GM23338 (cell line): ENCODE data around the gene RAB11B. TPM values are rescaled to one million over a fixed set of nuclear protein-coding genes. Genes with fewer than 3 reads are reported as not detected.

Experiments
- ATAC-seq: fragments of 200-7000 bp; cut with Tn5 transposase; 3 replicates; pipeline ENCODE4 v1.9.1; 2020
- DNase-seq: peaks from one replicate; pipeline ENCODE4 v3.0.0-alpha.2; 2015; ENCODE audit warnings: low spot score
- H2AFZ ChIP-seq: fragments of 200-600 bp; sonication (generic); 2 replicates; pipeline ENCODE4 v1.8.0; 2016; ENCODE audit warnings: antibody characterized with exemption, mild to moderate bottlenecking, moderate library complexity
- H3F3A ChIP-seq: fragments of 200-600 bp; sonication (generic); replicated peaks from 2 replicates; pipeline ENCODE4 v1.8.0; 2017; ENCODE audit warnings: antibody characterized with exemption, mixed run types, low read depth
- H3K27ac ChIP-seq: fragments of 200-600 bp; sonication (generic); 2 replicates; pipeline ENCODE4 v1.6.1; 2016; ENCODE audit warnings: low read depth
- H3K27me3 ChIP-seq: fragments of 200-600 bp; sonication (generic); 2 replicates; pipeline ENCODE4 v1.8.0; 2016; ENCODE audit warnings: mild to moderate bottlenecking, mixed run types, moderate library complexity; ENCODE audit not compliant: insufficient read depth
- H3K36me3 ChIP-seq: fragments of 200-600 bp; sonication (generic); 2 replicates; pipeline ENCODE4 v1.8.0; 2016; ENCODE audit warnings: mild to moderate bottlenecking; ENCODE audit not compliant: insufficient read depth
- H3K4me1 ChIP-seq: fragments of 200-600 bp; sonication (generic); 2 replicates; pipeline ENCODE4 v1.8.0; 2016; ENCODE audit warnings: mild to moderate bottlenecking, moderate library complexity; ENCODE audit not compliant: insufficient read depth
- H3K4me2 ChIP-seq: fragments of 200-600 bp; sonication (generic); 2 replicates; pipeline ENCODE4 v1.7.1; 2017; ENCODE audit warnings: mixed run types
- H3K4me3 ChIP-seq: fragments of 200-600 bp; sonication (generic); 2 replicates; pipeline ENCODE4 v1.6.1; 2016; ENCODE audit warnings: mixed run types
- H3K79me2 ChIP-seq: fragments of 200-600 bp; sonication (generic); replicated peaks from 2 replicates; pipeline ENCODE4 v1.8.0; 2017; ENCODE audit warnings: mild to moderate bottlenecking; ENCODE audit not compliant: insufficient read depth
- H3K9me2 ChIP-seq: fragments of 200-600 bp; sonication (generic); 2 replicates; pipeline ENCODE4 v1.8.0; 2017; ENCODE audit not compliant: insufficient read depth
- H4K20me1 ChIP-seq: fragments of 200-600 bp; sonication (generic); replicated peaks from 2 replicates; pipeline ENCODE4 v1.8.0; 2017; ENCODE audit warnings: mild to moderate bottlenecking; ENCODE audit not compliant: insufficient read depth
- H3K27ac Mint-ChIP-seq: 2 replicates; pipeline ENCODE4 v1.8.0; 2020; ENCODE audit warnings: inconsistent platforms, mild to moderate bottlenecking, moderate library complexity, mixed read lengths
- H3K27me3 Mint-ChIP-seq: 3 replicates; pipeline ENCODE4 v1.8.0; 2022; ENCODE audit warnings: low read depth, mild to moderate bottlenecking, moderate library complexity, mixed read lengths, inconsistent platforms; ENCODE audit not compliant: insufficient read depth, poor library complexity
- H3K36me3 Mint-ChIP-seq: 3 replicates; pipeline ENCODE4 v1.8.0; 2021; ENCODE audit warnings: low read depth, mild to moderate bottlenecking, inconsistent platforms, moderate library complexity, mixed read lengths
- H3K4me1 Mint-ChIP-seq: 3 replicates; pipeline ENCODE4 v1.8.0; 2020; ENCODE audit warnings: mild to moderate bottlenecking, inconsistent platforms, mixed read lengths
- H3K4me3 Mint-ChIP-seq: 3 replicates; pipeline ENCODE4 v1.8.0; 2021; ENCODE audit warnings: moderate library complexity, mild to moderate bottlenecking, inconsistent platforms, mixed read lengths
- H3K9me3 Mint-ChIP-seq: 3 replicates; pipeline ENCODE4 v1.8.0; 2020; ENCODE audit warnings: moderate library complexity, mild to moderate bottlenecking, inconsistent platforms, mixed read lengths
- CREB1 ChIP-seq: fragments of 250-450 bp; sonication (Bioruptor Pico); IDR thresholded peaks from 2 replicates; pipeline ENCODE4 v1.5.0; 2020; ENCODE audit warnings: low read depth, mild to moderate bottlenecking, moderate library complexity
- CTCF ChIP-seq, 2 experiments: fragments of 200-600 bp in 1 of 2; sonication (generic) in 1 of 2; conservative IDR thresholded peaks; 2 replicates each; pipeline versions ENCODE4 v1.5.1 to v1.6.1; 2016 to 2017; ENCODE audit warnings: antibody characterized with exemption in 2 of 2, low read depth in 2 of 2, mild to moderate bottlenecking in 2 of 2, moderate library complexity in 1 of 2
- ETS1 ChIP-seq: IDR thresholded peaks from 2 replicates; pipeline ENCODE4 v1.6.1; 2016; ENCODE audit warnings: antibody characterized with exemption
- JUNB ChIP-seq: IDR thresholded peaks from one replicate; pipeline ENCODE4 v1.6.1; 2016; ENCODE audit warnings: antibody characterized with exemption; ENCODE audit not compliant: unreplicated experiment
- NANOG ChIP-seq: IDR thresholded peaks from 2 replicates; pipeline ENCODE4 v1.6.1; 2016; ENCODE audit warnings: antibody characterized with exemption, borderline replicate concordance
- POLR2AphosphoS5 ChIP-seq: IDR thresholded peaks from 2 replicates; pipeline ENCODE4 v1.6.1; 2016; ENCODE audit warnings: antibody characterized with exemption, low read depth
- REST ChIP-seq: IDR thresholded peaks from one replicate; pipeline ENCODE4 v1.6.1; 2018; ENCODE audit warnings: antibody characterized with exemption; ENCODE audit not compliant: unreplicated experiment
- STAT1 ChIP-seq: IDR thresholded peaks from one replicate; pipeline ENCODE4 v1.6.1; 2016; ENCODE audit warnings: antibody characterized with exemption; ENCODE audit not compliant: unreplicated experiment
- ZNF114 ChIP-seq: fragments of 250-450 bp; sonication (Bioruptor Pico); IDR thresholded peaks from 2 replicates; pipeline ENCODE4 v1.5.0; 2020; ENCODE audit warnings: mild to moderate bottlenecking, moderate library complexity
- ZNF331 ChIP-seq: fragments of 250-450 bp; sonication (Bioruptor Pico); IDR thresholded peaks from 2 replicates; pipeline ENCODE4 v1.5.0; 2020; ENCODE audit warnings: low read depth, mild to moderate bottlenecking, moderate library complexity
- ZNF462 ChIP-seq: fragments of 250-450 bp; sonication (Bioruptor Pico); IDR thresholded peaks from 2 replicates; pipeline ENCODE4 v1.5.0; 2020; ENCODE audit warnings: mild to moderate bottlenecking, moderate library complexity
- polyA plus RNA-seq: library from polyadenylated mRNA; unstranded; fragments of >200 nt; fragmentation: Nextera tagmentation; extraction: Ambion mirVana; gene quantifications from 2 replicates; pipeline ENCODE4 v1.2.1, GENCODE V29; 2016
- total RNA-seq: library from RNA; depleted of rRNA; stranded (reverse); fragments of >200 nt; shearing (Covaris generic); gene quantifications from 2 replicates; pipeline ENCODE4 v1.2.3, GENCODE V29; 2014

RAB11B gene
- total and polyA plus RNA-seq, 2 experiments from 2014 or later = 66.0 to 79.6 TPM

GRCh38 chr19:8416796-8417195, 26.6 kb downstream of the RAB11B start:
- Histone ChIP-seq H3K79me2 (no peaks in the 10 kb centered on the region), H3K4me1 (peaks cover 4% of the 10 kb centered on the region; the same call in 1 of the 2 replicates), H3K36me3 (no peaks in the 10 kb centered on the region), H3K27me3 (0 out of 2 replicates have a peak, but pooled peaks cover 6% of the 10 kb centered on the region), H3K4me2 (no peak overlapping the region), H3K27ac (no peak overlapping the region), H4K20me1 (no peaks in the 10 kb centered on the region), H2AFZ (no peak overlapping the region), H3F3A (0 out of 2 replicates have a peak, but pooled peaks cover 10% of the 10 kb centered on the region), H3K4me3 (no peak overlapping the region), H3K9me2 (no peaks in the 10 kb centered on the region)
- no peak for DNase-seq
- no peak for ATAC-seq
- H3K9me3 Mint-ChIP-seq = no peaks in the 10 kb centered on the region; the same call in 2 of the 3 replicates
- peaks cover 4% of the 10 kb centered on the region for H3K4me1 Mint-ChIP-seq
- no peaks in the 10 kb centered on the region for H3K36me3 Mint-ChIP-seq
- no peak overlapping the region for H3K27ac Mint-ChIP-seq
- H3K4me3 Mint-ChIP-seq = no peak overlapping the region
- TF ChIP-seq POLR2AphosphoS5 = no peak
- TF ChIP-seq ETS1 = no peak
- no peak for TF ChIP-seq REST
- no peak for TF ChIP-seq STAT1
- TF ChIP-seq NANOG = no peak
- TF ChIP-seq ZNF114 (CRISPR knock-in tag) = no peak
- TF ChIP-seq ZNF331 = no peak
- no peak for TF ChIP-seq JUNB
- TF ChIP-seq CREB1 (CRISPR knock-in tag) = no peak
- TF ChIP-seq CTCF (conservative IDR thresholded peaks at IDR 0.05; ENCODE audit: low read depth in 2 of 2) = no peak
- no peak for TF ChIP-seq ZNF462 (CRISPR knock-in tag)
- peaks cover 8% of the 10 kb centered on the region for H3K27me3 Mint-ChIP-seq
